Fibroblast of lung (primary cell): ENCODE measurements around the gene STRADB. TPM values are rescaled to one million over a fixed set of nuclear protein-coding genes. Genes with fewer than 3 reads are reported as not detected.

ENCODE experiments used
- DNase-seq, 2 donors: peaks; one replicate each; pipeline versions ENCODE4 v3.0.0 to v3.0.0-alpha.2; 2010; ENCODE audit warnings: low read depth in 2 of 2
- H2AFZ ChIP-seq: 2 replicates; pipeline ENCODE4 v1.5.1; 2012; ENCODE audit warnings: low read length, control low read depth, inconsistent platforms
- H3K27ac ChIP-seq: 2 replicates; pipeline ENCODE4 v1.5.1; 2011; ENCODE audit warnings: low read length, control low read depth; ENCODE audit not compliant: insufficient read depth
- H3K27me3 ChIP-seq: 2 replicates; pipeline ENCODE4 v1.5.1; 2011; ENCODE audit warnings: mild to moderate bottlenecking, low read length; ENCODE audit not compliant: control insufficient read depth, insufficient read depth
- H3K36me3 ChIP-seq: 2 replicates; pipeline ENCODE4 v1.5.1; 2011; ENCODE audit warnings: low read length; ENCODE audit not compliant: control insufficient read depth, insufficient read depth
- H3K4me1 ChIP-seq: 2 replicates; pipeline ENCODE4 v1.5.1; 2011; ENCODE audit warnings: low read length; ENCODE audit not compliant: control insufficient read depth, insufficient read depth; ENCODE audit errors: extremely low read depth
- H3K4me2 ChIP-seq: 2 replicates; pipeline ENCODE4 v1.5.1; 2011; ENCODE audit warnings: low read length, control low read depth; ENCODE audit not compliant: insufficient read depth; ENCODE audit errors: extremely low read depth
- H3K4me3 ChIP-seq, 4 experiments: fragments of 200-600 bp in 1 of 4; sonication (generic) in 1 of 4; replicated peaks in 1 of 4; 2 replicates each; pipeline ENCODE4 v1.5.1; 2011 to 2016; ENCODE audit warnings: low read length in 4 of 4, low read depth in 3 of 4, mild to moderate bottlenecking in 3 of 4, control low read depth in 2 of 4, inconsistent platforms in 1 of 4, mixed read lengths in 1 of 4; ENCODE audit not compliant: insufficient read depth in 1 of 4; ENCODE audit errors: control extremely low read depth in 1 of 4
- H3K79me2 ChIP-seq: 2 replicates; pipeline ENCODE4 v1.5.1; 2012; ENCODE audit warnings: mild to moderate bottlenecking, low read length, inconsistent platforms; ENCODE audit not compliant: control insufficient read depth, insufficient read depth
- H3K9ac ChIP-seq: 2 replicates; pipeline ENCODE4 v1.5.1; 2011; ENCODE audit warnings: mild to moderate bottlenecking, low read length, control low read depth; ENCODE audit not compliant: insufficient read depth
- H3K9me3 ChIP-seq: 2 replicates; pipeline ENCODE4 v1.5.1; 2012; ENCODE audit warnings: low read depth, low read length; ENCODE audit not compliant: control insufficient read depth, insufficient read depth
- H4K20me1 ChIP-seq: 2 replicates; pipeline ENCODE4 v1.5.1; 2011; ENCODE audit warnings: low read length; ENCODE audit not compliant: control insufficient read depth, insufficient read depth; ENCODE audit errors: extremely low read depth
- EZH2 ChIP-seq: IDR thresholded peaks from 2 replicates; pipeline ENCODE4 v1.5.1; 2012; ENCODE audit warnings: low read length, control low read depth, mild to moderate bottlenecking; ENCODE audit errors: missing control alignments
- polyA plus RNA-seq, 2 donors: library from polyadenylated mRNA; depleted of rRNA in 1 of 2; stranded (reverse) in 1 of 2; unstranded in 1 of 2; fragments of >200 nt; gene quantifications; 2 replicates each; pipeline ENCODE4 v1.2.1, GENCODE V29; 2011 to 2012; ENCODE audit warnings: missing spikeins in 1 of 2
- total RNA-seq: library from RNA; depleted of rRNA; stranded (reverse); fragments of >200 nt; gene quantifications from 2 replicates; pipeline ENCODE4 v1.2.1, GENCODE V29; 2014
- TF ChIP-seq, protein P1 (sequence below), 2 donors: IDR thresholded peaks in 1 of 2; conservative IDR thresholded peaks in 1 of 2; 1 replicate in 1 of 2; 2 replicates in 1 of 2; pipeline ENCODE4 v1.5.1; 2011 to 2012; ENCODE audit warnings: low read length in 2 of 2, control low read depth in 1 of 2, inconsistent platforms in 1 of 2, low read depth in 1 of 2, mild to moderate bottlenecking in 1 of 2

Gene STRADB
- total and polyA plus RNA-seq, 2 donors (not counting 1 experiment from before 2014, with no cell fraction given) = 27.4 to 84.7 TPM

DNA sequence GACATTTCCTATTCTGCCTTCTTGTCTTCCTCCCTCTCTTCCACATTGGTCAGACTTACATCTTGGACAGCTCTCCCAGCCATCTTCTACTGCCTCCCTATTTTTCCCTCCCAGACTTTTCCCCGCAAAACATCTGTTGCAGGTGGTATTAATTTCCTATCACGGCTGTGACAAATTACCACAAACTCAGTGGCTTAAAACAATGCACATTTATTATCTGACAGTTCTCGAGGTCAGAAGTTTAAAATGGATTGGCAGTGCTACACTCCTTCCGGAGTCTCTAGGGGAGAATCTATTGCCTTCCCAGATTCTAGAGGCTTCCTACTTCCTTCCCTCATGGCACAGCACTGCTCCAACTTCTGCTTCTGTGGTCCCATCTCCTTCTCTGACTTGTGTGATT, 33.3 kb downstream of the STRADB start:
- Histone ChIP-seq H3K4me1 (no peaks in the 10 kb centered on the region), H3K9me3 (no peaks in the 10 kb centered on the region), H3K9ac (no peak overlapping the region), H3K27me3 (no peaks in the 10 kb centered on the region), H3K4me2 (no peak overlapping the region), H4K20me1 (no peaks in the 10 kb centered on the region), H3K79me2 (no peaks in the 10 kb centered on the region), H3K36me3 (peaks cover 2% of the 10 kb centered on the region), H2AFZ (no peak overlapping the region), H3K4me3 (no peak overlapping the region), H3K27ac (no peak overlapping the region)
- no peak for DNase-seq
- TF ChIP-seq, protein P1, sequence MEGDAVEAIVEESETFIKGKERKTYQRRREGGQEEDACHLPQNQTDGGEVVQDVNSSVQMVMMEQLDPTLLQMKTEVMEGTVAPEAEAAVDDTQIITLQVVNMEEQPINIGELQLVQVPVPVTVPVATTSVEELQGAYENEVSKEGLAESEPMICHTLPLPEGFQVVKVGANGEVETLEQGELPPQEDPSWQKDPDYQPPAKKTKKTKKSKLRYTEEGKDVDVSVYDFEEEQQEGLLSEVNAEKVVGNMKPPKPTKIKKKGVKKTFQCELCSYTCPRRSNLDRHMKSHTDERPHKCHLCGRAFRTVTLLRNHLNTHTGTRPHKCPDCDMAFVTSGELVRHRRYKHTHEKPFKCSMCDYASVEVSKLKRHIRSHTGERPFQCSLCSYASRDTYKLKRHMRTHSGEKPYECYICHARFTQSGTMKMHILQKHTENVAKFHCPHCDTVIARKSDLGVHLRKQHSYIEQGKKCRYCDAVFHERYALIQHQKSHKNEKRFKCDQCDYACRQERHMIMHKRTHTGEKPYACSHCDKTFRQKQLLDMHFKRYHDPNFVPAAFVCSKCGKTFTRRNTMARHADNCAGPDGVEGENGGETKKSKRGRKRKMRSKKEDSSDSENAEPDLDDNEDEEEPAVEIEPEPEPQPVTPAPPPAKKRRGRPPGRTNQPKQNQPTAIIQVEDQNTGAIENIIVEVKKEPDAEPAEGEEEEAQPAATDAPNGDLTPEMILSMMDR (conservative IDR thresholded peaks at IDR 0.05 in 1 of 2, IDR thresholded peaks at IDR 0.05 in 1 of 2; ENCODE audit: low read depth in 1 of 2, low read length in 2 of 2) = no peak
- TF ChIP-seq EZH2 = no peak

DNA sequence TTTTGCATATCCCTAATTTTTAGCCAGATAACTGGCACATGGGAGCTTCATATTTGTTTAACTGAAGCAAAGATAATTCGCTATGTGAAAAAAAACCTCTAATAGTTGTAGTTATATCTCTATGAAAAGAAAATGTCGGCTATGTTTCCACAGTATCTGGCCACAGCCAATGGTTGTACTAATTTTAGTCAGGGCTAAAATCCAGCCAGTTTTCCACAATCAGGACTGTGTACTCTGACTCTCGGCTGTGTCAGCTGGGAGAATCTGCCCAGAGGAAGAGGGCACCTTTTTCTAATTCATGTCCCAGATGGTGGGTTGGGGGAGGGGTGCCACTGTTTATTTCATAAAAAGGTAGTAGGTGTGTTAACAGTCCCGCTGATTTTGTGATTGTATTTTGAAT, 38.8 kb downstream of the STRADB start:
- H3K9ac ChIP-seq = no peak overlapping the region
- no peaks in the 10 kb centered on the region for H3K27me3 ChIP-seq
- H3K4me3 ChIP-seq = no peak overlapping the region
- H3K36me3 ChIP-seq = no peaks in the 10 kb centered on the region
- no peaks in the 10 kb centered on the region for H3K79me2 ChIP-seq
- no peaks in the 10 kb centered on the region for H4K20me1 ChIP-seq
- no peaks in the 10 kb centered on the region for H3K4me1 ChIP-seq
- DNase-seq = no peak
- no peak overlapping the region for H3K4me2 ChIP-seq
- H3K27ac ChIP-seq = no peak overlapping the region
- TF ChIP-seq EZH2 = no peak
- TF ChIP-seq, protein P1 (conservative IDR thresholded peaks at IDR 0.05 in 1 of 2, IDR thresholded peaks at IDR 0.05 in 1 of 2; ENCODE audit: low read depth in 1 of 2, low read length in 2 of 2) = no peak
- no peak overlapping the region for H2AFZ ChIP-seq
- H3K9me3 ChIP-seq = no peaks in the 10 kb centered on the region

DNA sequence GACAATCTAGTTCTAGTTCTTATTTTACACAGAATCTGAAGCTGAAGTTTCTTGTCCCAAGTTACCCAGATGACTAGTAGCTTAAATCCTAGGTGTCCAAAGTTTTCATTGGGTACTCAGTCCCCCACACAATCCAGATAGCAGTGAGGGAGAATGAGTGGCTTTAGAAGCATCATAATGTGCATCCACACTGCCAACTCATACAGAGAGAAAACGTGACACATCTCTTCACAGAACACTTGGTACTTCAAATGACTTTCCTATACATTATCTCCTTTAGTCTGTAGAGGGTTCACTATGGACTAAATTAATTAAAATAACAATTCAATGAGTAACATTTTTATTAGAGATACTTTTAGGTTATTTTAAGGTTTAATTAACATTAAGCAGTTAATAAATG, 45.2 kb downstream of the STRADB start:
- DNase-seq = no peak
- no peaks in the 10 kb centered on the region for H3K27me3 ChIP-seq
- no peaks in the 10 kb centered on the region for H3K4me1 ChIP-seq

More for the DNA sequence above, 45.2 kb downstream of the STRADB start:
- no peaks in the 10 kb centered on the region for H3K36me3 ChIP-seq
- no peaks in the 10 kb centered on the region for H3K9me3 ChIP-seq
- H3K27ac ChIP-seq = no peak overlapping the region
- H4K20me1 ChIP-seq = no peaks in the 10 kb centered on the region
- no peak overlapping the region for H3K4me2 ChIP-seq
- H3K79me2 ChIP-seq = no peaks in the 10 kb centered on the region
- no peak overlapping the region for H3K9ac ChIP-seq
- no peak overlapping the region for H2AFZ ChIP-seq
- no peak overlapping the region for H3K4me3 ChIP-seq
- TF ChIP-seq, protein P1 (conservative IDR thresholded peaks at IDR 0.05 in 1 of 2, IDR thresholded peaks at IDR 0.05 in 1 of 2; ENCODE audit: low read depth in 1 of 2, low read length in 2 of 2) = no peak
- no peak for TF ChIP-seq EZH2
